ENCODE data around the gene SSH2. TPM values are rescaled to one million over a fixed set of nuclear protein-coding genes. Genes with fewer than 3 reads are reported as not detected.

The SSH2 gene
- total and polyA plus RNA-seq, 9 of the 15 experiments (the other 6 are each of a cell fraction or from before 2014, with no cell fraction given) = 3.9 to 16.1 (median 10.2) TPM

- Histone ChIP-seq H3K4me1 (replicated peaks in 1 of 2; ENCODE audit: control insufficient read depth in 2 of 2, insufficient read depth in 2 of 2, low read length in 2 of 2) (peaks cover 18 to 39% of the 10 kb centered on the region in 2 experiments), H3K9me1 (ENCODE audit: control insufficient read depth, insufficient read depth, low read length) (no peaks in the 10 kb centered on the region), H3K27ac (ENCODE audit: extremely low read depth, low read depth, low read length) (peak within 1 kb of the TSS; percentile 45; the same call in 2 of the 3 replicates), H3K79me2 (ENCODE audit: control insufficient read depth, insufficient read depth, low read length) (no peaks in the 10 kb centered on the region), H3K27me3 (ENCODE audit: control insufficient read depth in 2 of 2, insufficient read depth in 2 of 2, low read length in 2 of 2) (no peaks in the 10 kb centered on the region), H3K4me2 (ENCODE audit: insufficient read depth, low read length) (peak within 1 kb of the TSS; percentile 89), H3K9ac (ENCODE audit: insufficient read depth in 1 of 2, low read depth in 2 of 2, low read length in 2 of 2) (peak within 1 kb of the TSS; percentile 66 to 97), H3K4me3 (peak within 1 kb of the TSS; percentile 63), H3K9me3 (replicated peaks; ENCODE audit: control insufficient read depth, insufficient read depth, low read depth, low read length) (no peaks in the 10 kb centered on the region), H3K36me3 (ENCODE audit: control insufficient read depth, insufficient read depth, low read length) (no peaks in the 10 kb centered on the region), H4K20me1 (replicated peaks; ENCODE audit: control insufficient read depth, insufficient read depth, low read length) (no peaks in the 10 kb centered on the region; the same call in 1 of the 2 replicates), H2AFZ (ENCODE audit: low read depth, low read length) (peak within 1 kb of the TSS; percentile 99)
- FAIRE-seq (peak; percentile 74), ATAC-seq (peak; percentile 83), DNase-seq (ENCODE audit: extremely low read depth in 1 of 4, low spot score in 3 of 4) (peak; percentile 80 to 93 (median 91))
- in situ Hi-C loops (cut with MboI) = no loop called here
- no TSS peak for BruUV-seq (replicated peaks)
- intact Hi-C loops (cut with micrococcal nuclease) = no loop called here
- 2% methylated on average over 59 of the region's 77 CpGs for WGBS (ENCODE audit: insufficient coverage, low coverage, missing lambda C conversion rate)
- ChIA-PET POLR2A (interaction anchor here (0.6 to 1.3 kb wide), 3 partner anchors 11 to 525 kb away, joined by 3 to 4 read pairs (median 3); no protein-coding TSS in a partner anchor), CTCF (ENCODE audit: low intra/inter-chr PET ratio) (interaction anchor here (0.5 kb wide), 1 partner anchor 26 kb away, joined by 5 read pairs; no protein-coding TSS in a partner anchor)
- TF ChIP-seq YY1 (IDR thresholded peaks at IDR 0.05; ENCODE audit: borderline replicate concordance in 1 of 3, control insufficient read depth in 1 of 3, extremely low read depth in 1 of 3, insufficient read depth in 3 of 3, insufficient read length in 1 of 3, insufficient replicate concordance in 2 of 3, low read depth in 1 of 3, low read length in 2 of 3) = peak in 1 of 3 experiments; percentile 44
- TF ChIP-seq CBFA2T3 (IDR thresholded peaks at IDR 0.05) = no peak
- no peak for TF ChIP-seq HMG20A (CRISPR knock-in tag; conservative IDR thresholded peaks at IDR 0.05)
- peak; percentile 82 for TF ChIP-seq E2F8 (IDR thresholded peaks at IDR 0.05; ENCODE audit: low read depth, partially characterized antibody)
- TF ChIP-seq RNF2 (IDR thresholded peaks at IDR 0.05) = 0 out of 2 replicates have a peak, but pooled peaks have one; percentile 37
- TF ChIP-seq ETS1 (conservative IDR thresholded peaks at IDR 0.05; ENCODE audit: control insufficient read depth, low read depth, low read length) = 0 out of 2 replicates have a peak, but pooled peaks have one; percentile 11
- peak; percentile 16 for TF ChIP-seq TAF1 (IDR thresholded peaks at IDR 0.05; ENCODE audit: control insufficient read depth, extremely low read depth, insufficient read depth, low read length, severe bottlenecking)
- no peak for TF ChIP-seq MNT (conservative IDR thresholded peaks at IDR 0.05)
- no peak for TF ChIP-seq NKRF (IDR thresholded peaks at IDR 0.05; ENCODE audit: borderline replicate concordance)
- peak; percentile 73 for TF ChIP-seq E2F3 (CRISPR knock-in tag; IDR thresholded peaks at IDR 0.05)
These were observed 307.4 kb downstream of the SSH2 start, which contains the start of gene CORO6 for GRCh38 chr17:29622337-29623282. CORO6 (minus strand) TSS chr17:29622912; CDS start chr17:29621421, 1,491 bp downstream.
